ENCODE data around the gene CTNND1.

The CTNND1 gene

GRCh38 chr11:57741132-57742086, 20.2 kb upstream of the CTNND1 start, which contains the start of gene SELENOH:
Gene SELENOH, plus strand, starts transcription at chr11:57741491. Its CDS starts 105 bp downstream, at chr11:57741596.
- Histone ChIP-seq H3K27me3 (ENCODE audit: insufficient read depth, low read length) (no peaks in the 10 kb centered on the region), H2AFZ (ENCODE audit: low read length, unreplicated experiment) (peak within 1 kb of the TSS; percentile 95), H3K27ac (ENCODE audit: low read depth, low read length) (peak within 1 kb of the TSS; percentile 72), H3K36me3 (ENCODE audit: insufficient read depth, low read length) (peaks cover 10% of the 10 kb centered on the region; the same call in 1 of the 2 replicates), H3K4me1 (ENCODE audit: control insufficient read depth, insufficient read depth, low read length, unreplicated experiment) (peaks cover 13% of the 10 kb centered on the region), H3K79me2 (ENCODE audit: control insufficient read depth, insufficient read depth, low read length, unreplicated experiment) (peaks cover 14% of the 10 kb centered on the region), H3K4me3 (ENCODE audit: low read depth, low read length) (peak within 1 kb of the TSS; percentile 95)

- no peaks in the 10 kb centered on the region for H3K27me3 ChIP-seq (ENCODE audit: insufficient read depth, low read length)
- H3K4me3 ChIP-seq (ENCODE audit: low read depth, low read length): peak overlapping the region; percentile 95
- peaks cover 13% of the 10 kb centered on the region for H3K4me1 ChIP-seq (ENCODE audit: control insufficient read depth, insufficient read depth, low read length, unreplicated experiment)
- H2AFZ ChIP-seq (ENCODE audit: low read length, unreplicated experiment): no peak overlapping the region
- peak overlapping the region; percentile 72 for H3K27ac ChIP-seq (ENCODE audit: low read depth, low read length)
- H3K36me3 ChIP-seq (ENCODE audit: insufficient read depth, low read length): peaks cover 10% of the 10 kb centered on the region; the same call in 1 of the 2 replicates
- H3K79me2 ChIP-seq (ENCODE audit: control insufficient read depth, insufficient read depth, low read length, unreplicated experiment): peaks cover 14% of the 10 kb centered on the region
Measured at GRCh38 chr11:57742087-57742452, 19.5 kb upstream of the CTNND1 start.

- Histone ChIP-seq H2AFZ (ENCODE audit: low read length, unreplicated experiment) (no peak overlapping the region), H3K36me3 (ENCODE audit: insufficient read depth, low read length) (peaks cover 10% of the 10 kb centered on the region; the same call in 1 of the 2 replicates), H3K4me3 (ENCODE audit: low read depth, low read length) (no peak overlapping the region), H3K4me1 (ENCODE audit: control insufficient read depth, insufficient read depth, low read length, unreplicated experiment) (peaks cover 13% of the 10 kb centered on the region), H3K27me3 (ENCODE audit: insufficient read depth, low read length) (no peaks in the 10 kb centered on the region), H3K27ac (ENCODE audit: low read depth, low read length) (no peak overlapping the region), H3K79me2 (ENCODE audit: control insufficient read depth, insufficient read depth, low read length, unreplicated experiment) (peaks cover 14% of the 10 kb centered on the region)
Measured at GRCh38 chr11:57744357-57744756, 17.2 kb upstream of the CTNND1 start.

- Histone ChIP-seq H3K27ac (ENCODE audit: low read depth, low read length) (no peak overlapping the region), H2AFZ (ENCODE audit: low read length, unreplicated experiment) (no peak overlapping the region), H3K4me1 (ENCODE audit: control insufficient read depth, insufficient read depth, low read length, unreplicated experiment) (peaks cover 13% of the 10 kb centered on the region), H3K27me3 (ENCODE audit: insufficient read depth, low read length) (no peaks in the 10 kb centered on the region), H3K36me3 (ENCODE audit: insufficient read depth, low read length) (peaks cover 10% of the 10 kb centered on the region; the same call in 1 of the 2 replicates), H3K79me2 (ENCODE audit: control insufficient read depth, insufficient read depth, low read length, unreplicated experiment) (peaks cover 14% of the 10 kb centered on the region), H3K4me3 (ENCODE audit: low read depth, low read length) (no peak overlapping the region)
Measured at GRCh38 chr11:57745206-57745605, 16.4 kb upstream of the CTNND1 start.

GRCh38 chr11:57746920-57747319, 14.7 kb upstream of the CTNND1 start:
- Histone ChIP-seq H2AFZ (ENCODE audit: low read length, unreplicated experiment) (no peak overlapping the region), H3K4me3 (ENCODE audit: low read depth, low read length) (no peak overlapping the region), H3K36me3 (ENCODE audit: insufficient read depth, low read length) (peaks cover 10% of the 10 kb centered on the region; the same call in 1 of the 2 replicates), H3K79me2 (ENCODE audit: control insufficient read depth, insufficient read depth, low read length, unreplicated experiment) (peaks cover 10% of the 10 kb centered on the region), H3K27ac (ENCODE audit: low read depth, low read length) (no peak overlapping the region), H3K4me1 (ENCODE audit: control insufficient read depth, insufficient read depth, low read length, unreplicated experiment) (peaks cover 6% of the 10 kb centered on the region), H3K27me3 (ENCODE audit: insufficient read depth, low read length) (no peaks in the 10 kb centered on the region)

- no peaks in the 10 kb centered on the region for H3K36me3 ChIP-seq (ENCODE audit: insufficient read depth, low read length)
- H3K27me3 ChIP-seq (ENCODE audit: insufficient read depth, low read length): no peaks in the 10 kb centered on the region
- H3K4me3 ChIP-seq (ENCODE audit: low read depth, low read length): no peak overlapping the region
- no peaks in the 10 kb centered on the region for H3K79me2 ChIP-seq (ENCODE audit: control insufficient read depth, insufficient read depth, low read length, unreplicated experiment)
- no peaks in the 10 kb centered on the region for H3K4me1 ChIP-seq (ENCODE audit: control insufficient read depth, insufficient read depth, low read length, unreplicated experiment)
- no peak overlapping the region for H2AFZ ChIP-seq (ENCODE audit: low read length, unreplicated experiment)
- no peak overlapping the region for H3K27ac ChIP-seq (ENCODE audit: low read depth, low read length)
Measured at GRCh38 chr11:57751176-57751575, 10.4 kb upstream of the CTNND1 start.

- no peak within 1 kb of the TSS for H3K27ac ChIP-seq (ENCODE audit: low read depth, low read length)
Measured at GRCh38 chr11:57751676-57752253, 9.8 kb upstream of the CTNND1 start, which contains the start of gene BTBD18. Gene BTBD18, minus strand, starts transcription at chr11:57751819. Its CDS starts 631 bp downstream, at chr11:57751188.

GRCh38 chr11:57752954-57753353, 8.6 kb upstream of the CTNND1 start:
- Histone ChIP-seq H3K79me2 (ENCODE audit: control insufficient read depth, insufficient read depth, low read length, unreplicated experiment) (no peaks in the 10 kb centered on the region), H3K4me1 (ENCODE audit: control insufficient read depth, insufficient read depth, low read length, unreplicated experiment) (no peaks in the 10 kb centered on the region), H3K27me3 (ENCODE audit: insufficient read depth, low read length) (no peaks in the 10 kb centered on the region), H3K27ac (ENCODE audit: low read depth, low read length) (no peak overlapping the region), H3K4me3 (ENCODE audit: low read depth, low read length) (no peak overlapping the region), H2AFZ (ENCODE audit: low read length, unreplicated experiment) (no peak overlapping the region), H3K36me3 (ENCODE audit: insufficient read depth, low read length) (no peaks in the 10 kb centered on the region)

More at GRCh38 chr11:57751676-57752253, 9.8 kb upstream of the CTNND1 start, which contains the start of gene BTBD18:
- Histone ChIP-seq H3K36me3 (ENCODE audit: insufficient read depth, low read length) (no peaks in the 10 kb centered on the region), H3K79me2 (ENCODE audit: control insufficient read depth, insufficient read depth, low read length, unreplicated experiment) (no peaks in the 10 kb centered on the region), H3K4me3 (ENCODE audit: low read depth, low read length) (no peak within 1 kb of the TSS), H3K4me1 (ENCODE audit: control insufficient read depth, insufficient read depth, low read length, unreplicated experiment) (no peaks in the 10 kb centered on the region), H2AFZ (ENCODE audit: low read length, unreplicated experiment) (no peak within 1 kb of the TSS), H3K27me3 (ENCODE audit: insufficient read depth, low read length) (no peaks in the 10 kb centered on the region)

- Histone ChIP-seq H3K27me3 (ENCODE audit: insufficient read depth, low read length) (no peaks in the 10 kb centered on the region), H3K27ac (ENCODE audit: low read depth, low read length) (no peak overlapping the region), H3K4me3 (ENCODE audit: low read depth, low read length) (no peak overlapping the region), H3K4me1 (ENCODE audit: control insufficient read depth, insufficient read depth, low read length, unreplicated experiment) (no peaks in the 10 kb centered on the region), H2AFZ (ENCODE audit: low read length, unreplicated experiment) (no peak overlapping the region), H3K36me3 (ENCODE audit: insufficient read depth, low read length) (no peaks in the 10 kb centered on the region), H3K79me2 (ENCODE audit: control insufficient read depth, insufficient read depth, low read length, unreplicated experiment) (peaks cover 11% of the 10 kb centered on the region)
Measured at GRCh38 chr11:57758174-57758573, 3.4 kb upstream of the CTNND1 start.

- peaks cover 52% of the 10 kb centered on the region for H3K79me2 ChIP-seq (ENCODE audit: control insufficient read depth, insufficient read depth, low read length, unreplicated experiment)
- no peaks in the 10 kb centered on the region for H3K36me3 ChIP-seq (ENCODE audit: insufficient read depth, low read length)
- H3K4me1 ChIP-seq (ENCODE audit: control insufficient read depth, insufficient read depth, low read length, unreplicated experiment): peaks cover 17% of the 10 kb centered on the region
- H3K27ac ChIP-seq (ENCODE audit: low read depth, low read length): peak overlapping the region; percentile 93
- no peaks in the 10 kb centered on the region for H3K27me3 ChIP-seq (ENCODE audit: insufficient read depth, low read length)
- peak overlapping the region; percentile 82 for H2AFZ ChIP-seq (ENCODE audit: low read length, unreplicated experiment)
- H3K4me3 ChIP-seq (ENCODE audit: low read depth, low read length): peak overlapping the region; percentile 79
Measured at GRCh38 chr11:57762235-57762861, 746 bp downstream of the CTNND1 start.
